MM.1S (cell line): Measurements from ENCODE around the gene KRTCAP3.

ENCODE experiments used
- EZH2 ChIP-seq: fragments of 300-600 bp; sonication (generic); optimal IDR thresholded peaks from 2 replicates; pipeline ENCODE3; 2017; ENCODE audit warnings: low read depth, mild to moderate bottlenecking, antibody characterized with exemption, low read length, mixed read lengths
- EZH2phosphoT487 ChIP-seq: fragments of 300-600 bp; sonication (generic); IDR thresholded peaks from 2 replicates; pipeline ENCODE4 v1.6.1; 2018; ENCODE audit warnings: antibody characterized with exemption, low read length
- TF ChIP-seq, protein P1 (sequence below): fragments of 300-600 bp; sonication (generic); IDR thresholded peaks from 2 replicates; pipeline ENCODE4 v1.5.1; 2016; ENCODE audit warnings: antibody characterized with exemption, low read length, mixed read lengths

DNA sequence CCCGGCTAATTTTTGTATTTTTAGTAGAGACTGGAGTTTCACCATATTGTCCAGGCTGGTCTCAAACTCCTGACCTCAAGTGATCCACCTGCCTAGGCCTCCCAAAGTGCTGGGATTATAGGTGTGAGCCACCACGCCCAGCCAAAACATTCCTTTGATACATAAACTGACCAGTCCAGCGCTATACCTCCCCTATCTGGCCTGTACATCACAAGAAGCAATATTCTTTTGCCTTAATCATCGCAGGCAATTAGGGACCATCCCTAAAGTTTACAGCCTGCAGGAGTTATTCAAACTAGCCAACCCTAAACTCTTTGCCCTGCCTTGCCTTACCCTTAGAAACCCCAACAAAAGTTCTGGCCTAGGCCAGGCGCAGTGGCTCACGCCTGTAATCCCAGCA lies 26.0 kb upstream of the KRTCAP3 start:
- TF ChIP-seq, protein P1, sequence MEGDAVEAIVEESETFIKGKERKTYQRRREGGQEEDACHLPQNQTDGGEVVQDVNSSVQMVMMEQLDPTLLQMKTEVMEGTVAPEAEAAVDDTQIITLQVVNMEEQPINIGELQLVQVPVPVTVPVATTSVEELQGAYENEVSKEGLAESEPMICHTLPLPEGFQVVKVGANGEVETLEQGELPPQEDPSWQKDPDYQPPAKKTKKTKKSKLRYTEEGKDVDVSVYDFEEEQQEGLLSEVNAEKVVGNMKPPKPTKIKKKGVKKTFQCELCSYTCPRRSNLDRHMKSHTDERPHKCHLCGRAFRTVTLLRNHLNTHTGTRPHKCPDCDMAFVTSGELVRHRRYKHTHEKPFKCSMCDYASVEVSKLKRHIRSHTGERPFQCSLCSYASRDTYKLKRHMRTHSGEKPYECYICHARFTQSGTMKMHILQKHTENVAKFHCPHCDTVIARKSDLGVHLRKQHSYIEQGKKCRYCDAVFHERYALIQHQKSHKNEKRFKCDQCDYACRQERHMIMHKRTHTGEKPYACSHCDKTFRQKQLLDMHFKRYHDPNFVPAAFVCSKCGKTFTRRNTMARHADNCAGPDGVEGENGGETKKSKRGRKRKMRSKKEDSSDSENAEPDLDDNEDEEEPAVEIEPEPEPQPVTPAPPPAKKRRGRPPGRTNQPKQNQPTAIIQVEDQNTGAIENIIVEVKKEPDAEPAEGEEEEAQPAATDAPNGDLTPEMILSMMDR = no peak
- TF ChIP-seq EZH2phosphoT487 (no peak), EZH2 (no peak)
